GM21447 (cell line): ENCODE measurements around the gene ARHGAP22.

Experiments used
- ATAC-seq: cut with Tn5 transposase; IDR thresholded peaks from one replicate; pipeline ENCODE4 v1.9.1; 2021; ENCODE audit not compliant: unreplicated experiment

The ARHGAP22 gene

GRCh38 chr10:48589266-48589665 lies 15.6 kb downstream of the ARHGAP22 start:
- ATAC-seq, result no peak

GRCh38 chr10:48587819-48588218 lies 17.1 kb downstream of the ARHGAP22 start:
- no peak for ATAC-seq

- no peak for ATAC-seq
Observed at GRCh38 chr10:48587101-48587500, 17.8 kb downstream of the ARHGAP22 start.

- ATAC-seq, result no peak
Observed at GRCh38 chr10:48582970-48583369, 21.9 kb downstream of the ARHGAP22 start.

- no peak for ATAC-seq
Observed at GRCh38 chr10:48580236-48580635, 24.6 kb downstream of the ARHGAP22 start.

GRCh38 chr10:48579251-48579960 lies 25.5 kb downstream of the ARHGAP22 start:
- no peak for ATAC-seq

GRCh38 chr10:48577158-48577557 lies 27.7 kb downstream of the ARHGAP22 start:
- no peak for ATAC-seq

GRCh38 chr10:48576501-48576900 lies 28.4 kb downstream of the ARHGAP22 start:
- ATAC-seq, result no peak

- no peak for ATAC-seq
Observed at GRCh38 chr10:48575901-48576300, 29.0 kb downstream of the ARHGAP22 start.

- ATAC-seq, result no peak
Observed at GRCh38 chr10:48574817-48575380, 30.0 kb downstream of the ARHGAP22 start.

- no peak for ATAC-seq
Observed at GRCh38 chr10:48574322-48574796, 30.5 kb downstream of the ARHGAP22 start.

- no peak for ATAC-seq
Observed at GRCh38 chr10:48573045-48573444, 31.8 kb downstream of the ARHGAP22 start.

- ATAC-seq, result no peak
Observed at GRCh38 chr10:48572414-48572813, 32.5 kb downstream of the ARHGAP22 start.

- no peak for ATAC-seq
Observed at GRCh38 chr10:48568546-48568945, 36.3 kb downstream of the ARHGAP22 start.

GRCh38 chr10:48568131-48568530 lies 36.7 kb downstream of the ARHGAP22 start:
- ATAC-seq, result no peak

GRCh38 chr10:48567346-48567745 lies 37.5 kb downstream of the ARHGAP22 start:
- no peak for ATAC-seq

GRCh38 chr10:48564466-48565160 lies 40.3 kb downstream of the ARHGAP22 start:
- ATAC-seq, result no peak

GRCh38 chr10:48557511-48558123 lies 47.3 kb downstream of the ARHGAP22 start:
- no peak for ATAC-seq

GRCh38 chr10:48556713-48557112 lies 48.2 kb downstream of the ARHGAP22 start:
- ATAC-seq, result no peak

GRCh38 chr10:48556065-48556464 lies 48.8 kb downstream of the ARHGAP22 start:
- ATAC-seq, result no peak

GRCh38 chr10:48555310-48556042 lies 49.4 kb downstream of the ARHGAP22 start:
- no peak for ATAC-seq
